Measurements from ENCODE around the gene CERK.

DNA sequence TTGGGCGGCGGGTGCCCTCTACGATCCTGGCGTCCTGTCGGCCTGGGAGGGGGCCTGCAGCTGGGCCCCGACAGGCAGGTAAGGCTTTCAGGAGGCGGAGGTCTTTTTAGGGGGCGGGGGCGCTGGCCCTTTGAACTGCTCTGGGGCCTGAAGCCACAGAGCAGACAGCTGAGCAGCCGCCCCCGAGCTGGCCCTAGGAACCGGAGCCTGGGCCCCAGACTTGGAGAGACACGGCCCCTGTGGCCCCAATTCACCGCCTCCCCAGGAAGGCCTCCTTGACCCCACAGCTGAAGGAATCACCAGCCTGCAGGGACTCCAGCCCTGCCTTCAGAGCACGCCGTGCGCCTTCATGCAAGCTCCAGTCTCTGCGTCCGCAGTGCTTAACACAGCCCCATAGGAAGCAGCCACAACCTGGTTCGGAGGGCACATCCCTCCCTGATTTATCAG lies 618 bp upstream of the CERK start:
- no peak for TF ChIP-seq SP4 (CRISPR knock-in tag; IDR thresholded peaks at IDR 0.05)
- TF ChIP-seq, protein P1, sequence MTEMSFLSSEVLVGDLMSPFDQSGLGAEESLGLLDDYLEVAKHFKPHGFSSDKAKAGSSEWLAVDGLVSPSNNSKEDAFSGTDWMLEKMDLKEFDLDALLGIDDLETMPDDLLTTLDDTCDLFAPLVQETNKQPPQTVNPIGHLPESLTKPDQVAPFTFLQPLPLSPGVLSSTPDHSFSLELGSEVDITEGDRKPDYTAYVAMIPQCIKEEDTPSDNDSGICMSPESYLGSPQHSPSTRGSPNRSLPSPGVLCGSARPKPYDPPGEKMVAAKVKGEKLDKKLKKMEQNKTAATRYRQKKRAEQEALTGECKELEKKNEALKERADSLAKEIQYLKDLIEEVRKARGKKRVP (CRISPR knock-in tag; IDR thresholded peaks at IDR 0.05), result no peak
- no peak for TF ChIP-seq CTCF (CRISPR knock-in tag; IDR thresholded peaks at IDR 0.05)
- no peak for TF ChIP-seq POLR2AphosphoS5 (IDR thresholded peaks at IDR 0.05; ENCODE audit: low read depth, low read length)
- no peak for TF ChIP-seq POLR2A (IDR thresholded peaks at IDR 0.05; ENCODE audit: insufficient read depth in 1 of 2, low read depth in 2 of 2, low read length in 2 of 2)
- no peak for TF ChIP-seq BCLAF1 (IDR thresholded peaks at IDR 0.05)

Data from HepG2 (cell line).